ENCODE measurements around the gene HMGCLL1.

HMGCLL1 gene

GRCh38 chr6:55578537-55579363 is at the start of gene HMGCLL1:
HMGCLL1 (minus strand) TSS chr6:55579192; CDS start chr6:55579055, 137 bp downstream.
- H3K4me3 ChIP-seq (ENCODE audit: low read depth, low read length): peak within 1 kb of the TSS; percentile 76

GRCh38 chr6:55621993-55622392 is 43.0 kb upstream of the HMGCLL1 start:
- H3K4me3 ChIP-seq (ENCODE audit: low read depth, low read length): no peak overlapping the region

- no peak overlapping the region for H3K4me3 ChIP-seq (ENCODE audit: low read depth, low read length)
Measured at GRCh38 chr6:55621244-55621643, 42.3 kb upstream of the HMGCLL1 start.

GRCh38 chr6:55617272-55617671 is 38.3 kb upstream of the HMGCLL1 start:
- H3K4me3 ChIP-seq (ENCODE audit: low read depth, low read length): no peak overlapping the region

- no peak overlapping the region for H3K4me3 ChIP-seq (ENCODE audit: low read depth, low read length)
Measured at GRCh38 chr6:55604021-55604420, 25.0 kb upstream of the HMGCLL1 start.

GRCh38 chr6:55601120-55601519 is 22.1 kb upstream of the HMGCLL1 start:
- no peak overlapping the region for H3K4me3 ChIP-seq (ENCODE audit: low read depth, low read length)

GRCh38 chr6:55594442-55594841 is 15.4 kb upstream of the HMGCLL1 start:
- no peak overlapping the region for H3K4me3 ChIP-seq (ENCODE audit: low read depth, low read length)

- H3K4me3 ChIP-seq (ENCODE audit: low read depth, low read length): no peak overlapping the region
Measured at GRCh38 chr6:55584654-55585354, 5.8 kb upstream of the HMGCLL1 start.

- no peak overlapping the region for H3K4me3 ChIP-seq (ENCODE audit: low read depth, low read length)
Measured at GRCh38 chr6:55576811-55577210, 2.2 kb downstream of the HMGCLL1 start.

GRCh38 chr6:55574556-55574955 is 4.4 kb downstream of the HMGCLL1 start:
- no peak overlapping the region for H3K4me3 ChIP-seq (ENCODE audit: low read depth, low read length)

GRCh38 chr6:55569638-55570037 is 9.4 kb downstream of the HMGCLL1 start:
- H3K4me3 ChIP-seq (ENCODE audit: low read depth, low read length): no peak overlapping the region

GRCh38 chr6:55568808-55569439 is 10.1 kb downstream of the HMGCLL1 start:
- no peak overlapping the region for H3K4me3 ChIP-seq (ENCODE audit: low read depth, low read length)

GRCh38 chr6:55567558-55567957 is 11.4 kb downstream of the HMGCLL1 start:
- no peak overlapping the region for H3K4me3 ChIP-seq (ENCODE audit: low read depth, low read length)

GRCh38 chr6:55566036-55566710 is 12.8 kb downstream of the HMGCLL1 start:
- no peak overlapping the region for H3K4me3 ChIP-seq (ENCODE audit: low read depth, low read length)

GRCh38 chr6:55562318-55562717 is 16.7 kb downstream of the HMGCLL1 start:
- H3K4me3 ChIP-seq (ENCODE audit: low read depth, low read length): no peak overlapping the region

GRCh38 chr6:55560290-55560885 is 18.6 kb downstream of the HMGCLL1 start:
- no peak overlapping the region for H3K4me3 ChIP-seq (ENCODE audit: low read depth, low read length)

- H3K4me3 ChIP-seq (ENCODE audit: low read depth, low read length): no peak overlapping the region
Measured at GRCh38 chr6:55557146-55557545, 21.8 kb downstream of the HMGCLL1 start.

GRCh38 chr6:55545791-55546190 is 33.2 kb downstream of the HMGCLL1 start:
- no peak overlapping the region for H3K4me3 ChIP-seq (ENCODE audit: low read depth, low read length)

GRCh38 chr6:55543633-55544309 is 35.2 kb downstream of the HMGCLL1 start:
- H3K4me3 ChIP-seq (ENCODE audit: low read depth, low read length): no peak overlapping the region

GRCh38 chr6:55541024-55541423 is 38.0 kb downstream of the HMGCLL1 start:
- H3K4me3 ChIP-seq (ENCODE audit: low read depth, low read length): no peak overlapping the region

Measured in iPS-11a (cell line).